Astrocyte (in vitro differentiated cells and primary cell): ENCODE results near the gene OBSL1. TPM values are rescaled to one million over a fixed set of nuclear protein-coding genes. Genes with fewer than 3 reads are reported as not detected.

ENCODE experiments used
- DNase-seq: peaks from one replicate; pipeline ENCODE4 v3.0.0-alpha.2; 2010; ENCODE audit warnings: low read depth
- FAIRE-seq: peaks from 2 replicates; lab custom pipeline; 2011; peaks lifted over from hg19 to GRCh38; lab: Jason Lieb, UNC
- H2AFZ ChIP-seq: 2 replicates; pipeline ENCODE4 v1.6.0; 2012; ENCODE audit warnings: low read depth, low read length, inconsistent platforms
- H3K27ac ChIP-seq: 2 replicates; pipeline ENCODE4 v1.5.1; 2011; ENCODE audit warnings: low read depth, low read length, inconsistent platforms
- H3K27me3 ChIP-seq: 2 replicates; pipeline ENCODE4 v1.6.0; 2011; ENCODE audit warnings: low read length, inconsistent platforms; ENCODE audit not compliant: insufficient read depth
- H3K36me3 ChIP-seq: 2 replicates; pipeline ENCODE4 v1.5.1; 2011; ENCODE audit warnings: low read length, inconsistent platforms; ENCODE audit not compliant: insufficient read depth
- H3K4me1 ChIP-seq: 2 replicates; pipeline ENCODE4 v1.5.1; 2011; ENCODE audit warnings: low read length, inconsistent platforms; ENCODE audit not compliant: insufficient read depth
- H3K4me2 ChIP-seq: 2 replicates; pipeline ENCODE4 v1.6.0; 2012; ENCODE audit warnings: low read length, inconsistent platforms
- H3K4me3 ChIP-seq: 2 replicates; pipeline ENCODE4 v1.5.1; 2011; ENCODE audit warnings: low read depth, mild to moderate bottlenecking, low read length, inconsistent platforms; ENCODE audit not compliant: insufficient read depth
- H3K79me2 ChIP-seq: 2 replicates; pipeline ENCODE4 v1.6.0; 2012; ENCODE audit warnings: mild to moderate bottlenecking, low read length, inconsistent platforms; ENCODE audit not compliant: insufficient read depth
- H3K9ac ChIP-seq: 2 replicates; pipeline ENCODE4 v1.6.0; 2012; ENCODE audit warnings: mild to moderate bottlenecking, low read length, inconsistent platforms
- H3K9me3 ChIP-seq: 2 replicates; pipeline ENCODE4 v1.5.1; 2012; ENCODE audit warnings: low read depth, mild to moderate bottlenecking, low read length, inconsistent platforms; ENCODE audit not compliant: insufficient read depth
- H4K20me1 ChIP-seq: 2 replicates; pipeline ENCODE4 v1.6.0; 2012; ENCODE audit warnings: low read length, inconsistent platforms; ENCODE audit not compliant: insufficient read depth
- H3K27ac Mint-ChIP-seq: one replicate; pipeline ENCODE4 v1.8.0; 2021; ENCODE audit warnings: mild to moderate bottlenecking, mixed read lengths; ENCODE audit not compliant: unreplicated experiment
- H3K27me3 Mint-ChIP-seq: one replicate; pipeline ENCODE4 v1.8.0; 2021; ENCODE audit warnings: low read depth, mixed read lengths; ENCODE audit not compliant: unreplicated experiment
- H3K36me3 Mint-ChIP-seq: one replicate; pipeline ENCODE4 v1.8.0; 2021; ENCODE audit warnings: low read depth, mixed read lengths; ENCODE audit not compliant: unreplicated experiment
- H3K4me1 Mint-ChIP-seq: one replicate; pipeline ENCODE4 v1.8.0; 2021; ENCODE audit warnings: low read depth, mixed read lengths; ENCODE audit not compliant: unreplicated experiment
- H3K4me3 Mint-ChIP-seq: one replicate; pipeline ENCODE4 v1.8.0; 2021; ENCODE audit warnings: mild to moderate bottlenecking, moderate library complexity, mixed read lengths; ENCODE audit not compliant: unreplicated experiment
- H3K9me3 Mint-ChIP-seq: one replicate; pipeline ENCODE4 v1.8.0; 2021; ENCODE audit warnings: mild to moderate bottlenecking, mixed read lengths; ENCODE audit not compliant: unreplicated experiment
- CTCF ChIP-seq: IDR thresholded peaks from 2 replicates; pipeline ENCODE4 v1.5.1; 2011; ENCODE audit warnings: low read depth, mild to moderate bottlenecking, inconsistent platforms, low read length, moderate library complexity; ENCODE audit not compliant: insufficient read depth
- EZH2 ChIP-seq: IDR thresholded peaks from 2 replicates; pipeline ENCODE4 v1.6.1; 2012; ENCODE audit warnings: mild to moderate bottlenecking, low read length, inconsistent platforms; ENCODE audit not compliant: insufficient read depth
- total RNA-seq: library from RNA; stranded (reverse); gene quantifications from 2 replicates; pipeline ENCODE4 v1.2.1, GENCODE V29; 2021

OBSL1 gene
- total RNA-seq, 1 donor from 2014 or later, result 77.5 TPM

GRCh38 chr2:219565130-219566080, 5.9 kb downstream of the OBSL1 start:
- Mint-ChIP-seq H3K27me3 (no peaks in the 10 kb centered on the region), H3K27ac (no peak overlapping the region), H3K9me3 (no peaks in the 10 kb centered on the region), H3K4me3 (no peak overlapping the region), H3K36me3 (peaks cover 37% of the 10 kb centered on the region), H3K4me1 (peaks cover 10% of the 10 kb centered on the region)
- Histone ChIP-seq H3K4me2 (no peak overlapping the region), H2AFZ (no peak overlapping the region), H3K79me2 (peaks cover 6% of the 10 kb centered on the region), H4K20me1 (peaks cover 29% of the 10 kb centered on the region), H3K27ac (no peak overlapping the region), H3K4me3 (no peak overlapping the region), H3K27me3 (no peaks in the 10 kb centered on the region), H3K36me3 (peaks cover 8% of the 10 kb centered on the region), H3K9ac (no peak overlapping the region), H3K9me3 (no peaks in the 10 kb centered on the region), H3K4me1 (peaks cover 7% of the 10 kb centered on the region)
- FAIRE-seq (no peak), DNase-seq (no peak)
- TF ChIP-seq CTCF (no peak), EZH2 (no peak)

GRCh38 chr2:219563271-219563928, 7.9 kb downstream of the OBSL1 start:
- H3K36me3 ChIP-seq, result no peaks in the 10 kb centered on the region
- H2AFZ ChIP-seq, result no peak overlapping the region
- FAIRE-seq, result no peak
- no peaks in the 10 kb centered on the region for H3K27me3 ChIP-seq
- H3K79me2 ChIP-seq, result no peaks in the 10 kb centered on the region
- H3K27ac ChIP-seq, result no peak overlapping the region
- H3K9ac ChIP-seq, result no peak overlapping the region
- H4K20me1 ChIP-seq, result peaks cover 18% of the 10 kb centered on the region
- H3K27me3 Mint-ChIP-seq, result no peaks in the 10 kb centered on the region
- peaks cover 10% of the 10 kb centered on the region for H3K4me1 Mint-ChIP-seq
- H3K4me3 Mint-ChIP-seq, result peak overlapping the region; percentile 54
- no peak overlapping the region for H3K4me3 ChIP-seq
- H3K27ac Mint-ChIP-seq, result peak overlapping the region; percentile 30
- H3K36me3 Mint-ChIP-seq, result peaks cover 37% of the 10 kb centered on the region
- H3K4me1 ChIP-seq, result no peaks in the 10 kb centered on the region
- H3K4me2 ChIP-seq, result no peak overlapping the region
- no peaks in the 10 kb centered on the region for H3K9me3 ChIP-seq
- no peak for DNase-seq
- no peaks in the 10 kb centered on the region for H3K9me3 Mint-ChIP-seq
- no peak for TF ChIP-seq CTCF
- TF ChIP-seq EZH2, result no peak
